Measurements from ENCODE around the gene APBB3.
A peak's percentile ranks its signal among the peaks of the same experiment; 100 is the strongest.
"Not testable (repeated sequence)": the region's sequence is repeated elsewhere in the genome, so short reads cannot be mapped to it uniquely, and the experiment has no call there.

Gene APBB3

GRCh38 chr5:140593070-140593469 lies 28.7 kb upstream of the APBB3 start:
- H3K4me3 Mint-ChIP-seq; H3K4me1 Mint-ChIP-seq (ENCODE audit: low read depth); H3K36me3 Mint-ChIP-seq (ENCODE audit: low read depth); H3K27ac Mint-ChIP-seq; H3K9me3 Mint-ChIP-seq; H3K27me3 Mint-ChIP-seq (ENCODE audit: low read depth): not testable (repeated sequence)

- Mint-ChIP-seq H3K4me1 (ENCODE audit: low read depth) (no peaks in the 10 kb centered on the region), H3K27me3 (ENCODE audit: low read depth) (peaks cover 2% of the 10 kb centered on the region), H3K36me3 (ENCODE audit: low read depth) (no peaks in the 10 kb centered on the region), H3K27ac (no peak overlapping the region), H3K9me3 (no peaks in the 10 kb centered on the region), H3K4me3 (no peak overlapping the region)
Measured at GRCh38 chr5:140591747-140592372, 27.5 kb upstream of the APBB3 start.

GRCh38 chr5:140590861-140591260 lies 26.5 kb upstream of the APBB3 start:
- Mint-ChIP-seq H3K9me3 (no peaks in the 10 kb centered on the region), H3K36me3 (ENCODE audit: low read depth) (no peaks in the 10 kb centered on the region), H3K4me1 (ENCODE audit: low read depth) (no peaks in the 10 kb centered on the region), H3K27me3 (ENCODE audit: low read depth) (peaks cover 12% of the 10 kb centered on the region), H3K27ac (no peak overlapping the region), H3K4me3 (no peak overlapping the region)

GRCh38 chr5:140588311-140589070 lies 24.1 kb upstream of the APBB3 start:
- Mint-ChIP-seq H3K36me3 (ENCODE audit: low read depth) (no peaks in the 10 kb centered on the region), H3K4me3 (no peak overlapping the region), H3K4me1 (ENCODE audit: low read depth) (no peaks in the 10 kb centered on the region), H3K9me3 (no peaks in the 10 kb centered on the region), H3K27ac (no peak overlapping the region), H3K27me3 (ENCODE audit: low read depth) (peaks cover 17% of the 10 kb centered on the region)

- Mint-ChIP-seq H3K9me3 (no peaks in the 10 kb centered on the region), H3K36me3 (ENCODE audit: low read depth) (no peaks in the 10 kb centered on the region), H3K27ac (no peak overlapping the region), H3K4me3 (no peak overlapping the region), H3K4me1 (ENCODE audit: low read depth) (no peaks in the 10 kb centered on the region), H3K27me3 (ENCODE audit: low read depth) (peaks cover 22% of the 10 kb centered on the region)
Measured at GRCh38 chr5:140587495-140587894, 23.1 kb upstream of the APBB3 start.

- not testable (repeated sequence) for H3K36me3 Mint-ChIP-seq (ENCODE audit: low read depth); H3K9me3 Mint-ChIP-seq
- H3K27me3 Mint-ChIP-seq (ENCODE audit: low read depth): peaks cover 29% of the 10 kb centered on the region
Measured at GRCh38 chr5:140579188-140579747, 14.9 kb upstream of the APBB3 start.

GRCh38 chr5:140576776-140577201 lies 12.4 kb upstream of the APBB3 start:
- Mint-ChIP-seq H3K9me3 (no peaks in the 10 kb centered on the region), H3K27ac (no peak overlapping the region), H3K4me3 (no peak overlapping the region), H3K4me1 (ENCODE audit: low read depth) (peaks cover 9% of the 10 kb centered on the region), H3K36me3 (ENCODE audit: low read depth) (peaks cover 2% of the 10 kb centered on the region), H3K27me3 (ENCODE audit: low read depth) (peaks cover 16% of the 10 kb centered on the region)

More at GRCh38 chr5:140579188-140579747, 14.9 kb upstream of the APBB3 start:
- H3K4me3 Mint-ChIP-seq; H3K4me1 Mint-ChIP-seq (ENCODE audit: low read depth); H3K27ac Mint-ChIP-seq: not testable (repeated sequence)

GRCh38 chr5:140575309-140575708 lies 10.9 kb upstream of the APBB3 start:
- Mint-ChIP-seq H3K4me1 (ENCODE audit: low read depth) (peaks cover 12% of the 10 kb centered on the region), H3K27ac (no peak overlapping the region), H3K27me3 (ENCODE audit: low read depth) (peaks cover 3% of the 10 kb centered on the region), H3K36me3 (ENCODE audit: low read depth) (peaks cover 5% of the 10 kb centered on the region), H3K4me3 (no peak overlapping the region), H3K9me3 (no peaks in the 10 kb centered on the region)

GRCh38 chr5:140574165-140574564 lies 9.8 kb upstream of the APBB3 start:
- H3K9me3 Mint-ChIP-seq: no peaks in the 10 kb centered on the region
- no peak overlapping the region for H3K27ac Mint-ChIP-seq
- H3K27me3 Mint-ChIP-seq (ENCODE audit: low read depth): no peaks in the 10 kb centered on the region

GRCh38 chr5:140573683-140574082 lies 9.3 kb upstream of the APBB3 start:
- Mint-ChIP-seq H3K4me1 (ENCODE audit: low read depth) (peaks cover 22% of the 10 kb centered on the region), H3K27ac (no peak overlapping the region), H3K9me3 (no peaks in the 10 kb centered on the region), H3K27me3 (ENCODE audit: low read depth) (no peaks in the 10 kb centered on the region), H3K4me3 (no peak overlapping the region), H3K36me3 (ENCODE audit: low read depth) (peaks cover 7% of the 10 kb centered on the region)

More at GRCh38 chr5:140574165-140574564, 9.8 kb upstream of the APBB3 start:
- peaks cover 5% of the 10 kb centered on the region for H3K36me3 Mint-ChIP-seq (ENCODE audit: low read depth)
- H3K4me3 Mint-ChIP-seq: no peak overlapping the region
- H3K4me1 Mint-ChIP-seq (ENCODE audit: low read depth): peaks cover 17% of the 10 kb centered on the region

- Mint-ChIP-seq H3K4me1 (ENCODE audit: low read depth) (peaks cover 27% of the 10 kb centered on the region), H3K27ac (no peak overlapping the region), H3K27me3 (ENCODE audit: low read depth) (no peaks in the 10 kb centered on the region), H3K9me3 (no peaks in the 10 kb centered on the region), H3K36me3 (ENCODE audit: low read depth) (peaks cover 23% of the 10 kb centered on the region), H3K4me3 (no peak overlapping the region)
Measured at GRCh38 chr5:140571105-140571504, 6.7 kb upstream of the APBB3 start.

- H3K4me1 Mint-ChIP-seq (ENCODE audit: low read depth): peaks cover 31% of the 10 kb centered on the region
Measured at GRCh38 chr5:140570488-140570887, 6.1 kb upstream of the APBB3 start.

GRCh38 chr5:140570058-140570457 lies 5.7 kb upstream of the APBB3 start:
- peak overlapping the region; percentile 95 for H3K27ac Mint-ChIP-seq
- H3K27me3 Mint-ChIP-seq (ENCODE audit: low read depth): no peaks in the 10 kb centered on the region
- H3K9me3 Mint-ChIP-seq: no peaks in the 10 kb centered on the region
- peaks cover 27% of the 10 kb centered on the region for H3K36me3 Mint-ChIP-seq (ENCODE audit: low read depth)
- H3K4me1 Mint-ChIP-seq (ENCODE audit: low read depth): peaks cover 34% of the 10 kb centered on the region
- H3K4me3 Mint-ChIP-seq: no peak overlapping the region

More at GRCh38 chr5:140570488-140570887, 6.1 kb upstream of the APBB3 start:
- no peaks in the 10 kb centered on the region for H3K27me3 Mint-ChIP-seq (ENCODE audit: low read depth)
- H3K27ac Mint-ChIP-seq: peak overlapping the region; percentile 71
- H3K36me3 Mint-ChIP-seq (ENCODE audit: low read depth): peaks cover 25% of the 10 kb centered on the region
- no peaks in the 10 kb centered on the region for H3K9me3 Mint-ChIP-seq
- H3K4me3 Mint-ChIP-seq: no peak overlapping the region

- H3K4me3 Mint-ChIP-seq: peak overlapping the region; percentile 66
- H3K27me3 Mint-ChIP-seq (ENCODE audit: low read depth): no peaks in the 10 kb centered on the region
- no peaks in the 10 kb centered on the region for H3K9me3 Mint-ChIP-seq
- peaks cover 33% of the 10 kb centered on the region for H3K4me1 Mint-ChIP-seq (ENCODE audit: low read depth)
- peak overlapping the region; percentile 95 for H3K27ac Mint-ChIP-seq
- H3K36me3 Mint-ChIP-seq (ENCODE audit: low read depth): peaks cover 31% of the 10 kb centered on the region
Measured at GRCh38 chr5:140569197-140569596, 4.8 kb upstream of the APBB3 start.

Measured in T-helper 1 cell treated with Interleukin-12 subunit alpha and Interleukin-12 subunit beta and Interleukin-4 antibody, amounts not matched to agents 30 μg/mL and 1 μg/mL, for 36 hours (primary cell).